Endothelial cell of umbilical vein (primary cell): ENCODE data around the gene TOP2B.

Experiments used
- EZH2 ChIP-seq: IDR thresholded peaks from 2 replicates; pipeline ENCODE4 v1.6.1; 2012; ENCODE audit warnings: borderline replicate concordance, low read depth, mild to moderate bottlenecking, moderate library complexity, low read length, inconsistent platforms; ENCODE audit not compliant: severe bottlenecking
- TF ChIP-seq, protein P1 (sequence below), 2 donors: IDR thresholded peaks; 1 replicate in 1 of 2; 2 replicates in 1 of 2; pipeline ENCODE4 v1.5.1; 2011; ENCODE audit warnings: low read length in 2 of 2, mild to moderate bottlenecking in 2 of 2, moderate library complexity in 2 of 2, control low read depth in 1 of 2, inconsistent platforms in 1 of 2, low read depth in 1 of 2; ENCODE audit not compliant: insufficient read depth in 1 of 2; ENCODE audit errors: extremely low read depth in 1 of 2

DNA sequence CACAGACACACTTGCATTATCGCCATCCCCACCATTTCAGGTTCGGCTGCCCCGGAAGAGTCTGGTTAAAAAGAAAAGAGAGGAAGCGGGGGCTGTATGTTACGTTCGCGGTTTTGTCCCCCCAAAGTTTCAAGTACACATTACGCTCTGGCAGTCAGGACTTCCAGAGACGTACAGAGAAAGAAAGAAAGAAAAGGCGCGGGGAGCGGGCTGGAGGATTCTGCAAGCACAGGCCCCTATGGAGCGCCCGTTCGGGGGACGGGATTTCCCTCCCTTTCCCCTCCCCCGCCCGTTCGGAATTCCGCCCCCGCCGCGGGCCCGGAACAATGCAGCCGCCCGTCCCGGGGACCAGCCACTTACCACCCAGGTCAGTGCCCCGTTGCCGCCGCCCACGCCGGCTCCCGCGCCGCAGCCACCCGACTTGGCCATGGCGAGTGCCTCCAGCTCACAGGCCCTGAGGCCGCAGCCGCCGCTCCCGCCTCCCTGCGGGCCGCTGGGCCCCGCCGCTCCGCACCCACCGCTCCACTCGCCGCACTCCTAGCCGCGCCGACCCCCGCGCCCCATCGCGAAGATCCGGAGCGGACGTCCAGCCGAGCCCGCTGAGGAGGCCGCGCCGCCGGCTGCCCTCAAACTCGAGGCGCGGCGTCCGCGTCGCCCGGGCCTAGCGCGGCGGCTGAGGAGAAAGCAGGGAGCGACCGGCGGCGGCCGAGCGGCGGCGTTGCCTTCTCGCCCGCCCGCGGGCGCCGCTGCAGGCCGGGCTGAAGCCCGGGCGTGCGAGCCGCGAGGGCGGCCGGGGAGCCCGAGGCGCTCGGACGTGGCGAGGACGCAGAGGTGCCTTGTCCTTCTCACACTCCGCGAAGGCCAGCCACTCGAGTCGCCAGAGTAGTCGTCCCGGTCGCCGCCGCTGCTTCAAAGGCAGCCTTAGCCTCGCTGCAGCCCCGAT is 567 bp downstream of the TOP2B start:
- TF ChIP-seq, protein P1, sequence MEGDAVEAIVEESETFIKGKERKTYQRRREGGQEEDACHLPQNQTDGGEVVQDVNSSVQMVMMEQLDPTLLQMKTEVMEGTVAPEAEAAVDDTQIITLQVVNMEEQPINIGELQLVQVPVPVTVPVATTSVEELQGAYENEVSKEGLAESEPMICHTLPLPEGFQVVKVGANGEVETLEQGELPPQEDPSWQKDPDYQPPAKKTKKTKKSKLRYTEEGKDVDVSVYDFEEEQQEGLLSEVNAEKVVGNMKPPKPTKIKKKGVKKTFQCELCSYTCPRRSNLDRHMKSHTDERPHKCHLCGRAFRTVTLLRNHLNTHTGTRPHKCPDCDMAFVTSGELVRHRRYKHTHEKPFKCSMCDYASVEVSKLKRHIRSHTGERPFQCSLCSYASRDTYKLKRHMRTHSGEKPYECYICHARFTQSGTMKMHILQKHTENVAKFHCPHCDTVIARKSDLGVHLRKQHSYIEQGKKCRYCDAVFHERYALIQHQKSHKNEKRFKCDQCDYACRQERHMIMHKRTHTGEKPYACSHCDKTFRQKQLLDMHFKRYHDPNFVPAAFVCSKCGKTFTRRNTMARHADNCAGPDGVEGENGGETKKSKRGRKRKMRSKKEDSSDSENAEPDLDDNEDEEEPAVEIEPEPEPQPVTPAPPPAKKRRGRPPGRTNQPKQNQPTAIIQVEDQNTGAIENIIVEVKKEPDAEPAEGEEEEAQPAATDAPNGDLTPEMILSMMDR (IDR thresholded peaks at IDR 0.05; ENCODE audit: extremely low read depth in 1 of 2, insufficient read depth in 1 of 2, low read depth in 1 of 2, low read length in 2 of 2): no peak
- no peak for TF ChIP-seq EZH2
